Measurements from ENCODE around the gene ANGPTL8. TPM values are rescaled to one million over a fixed set of nuclear protein-coding genes. Genes with fewer than 3 reads are reported as not detected.

ANGPTL8 gene
- polyA plus RNA-seq, 3 donors from 2014 or later = not detected

GRCh38 chr19:11209839-11210655, 29.4 kb upstream of the ANGPTL8 start:
- no peaks in the 10 kb centered on the region for H3K9me3 Mint-ChIP-seq
- peak overlapping the region in 3 of 6 donors; percentile 42 to 67 (median 57) for H3K27ac Mint-ChIP-seq
- no peaks in the 10 kb centered on the region for H3K36me3 Mint-ChIP-seq
- H3K4me1 Mint-ChIP-seq = no peaks in the 10 kb centered on the region
- H3K27me3 Mint-ChIP-seq (ENCODE audit: low read depth in 3 of 3) = peaks cover 2 to 9% (median 4%) of the 10 kb centered on the region in 3 donors
- DNase-seq = no peak
- no peak overlapping the region for H3K4me3 Mint-ChIP-seq

- peaks cover 3 to 9% (median 4%) of the 10 kb centered on the region in 3 donors for H3K27me3 Mint-ChIP-seq (ENCODE audit: low read depth in 3 of 3)
- H3K4me3 Mint-ChIP-seq = no peak overlapping the region
- DNase-seq = no peak
- H3K36me3 Mint-ChIP-seq = no peaks in the 10 kb centered on the region
- H3K4me1 Mint-ChIP-seq = no peaks in the 10 kb centered on the region
- H3K9me3 Mint-ChIP-seq = no peaks in the 10 kb centered on the region
- H3K27ac Mint-ChIP-seq = peak overlapping the region in 3 of 6 donors; percentile 5 to 57 (median 42)
These were observed 28.8 kb upstream of the ANGPTL8 start for GRCh38 chr19:11210656-11210928.

GRCh38 chr19:11214387-11214786, 25.0 kb upstream of the ANGPTL8 start:
- Mint-ChIP-seq H3K36me3 (no peaks in the 10 kb centered on the region), H3K9me3 (no peaks in the 10 kb centered on the region), H3K4me3 (no peak overlapping the region), H3K27ac (no peak overlapping the region), H3K4me1 (no peaks in the 10 kb centered on the region), H3K27me3 (ENCODE audit: low read depth in 3 of 3) (peaks cover 3 to 4% (median 4%) of the 10 kb centered on the region in 3 donors)
- DNase-seq = no peak

GRCh38 chr19:11221082-11221598, 18.3 kb upstream of the ANGPTL8 start:
- Mint-ChIP-seq H3K9me3 (peaks cover 2 to 13% (median 7%) of the 10 kb centered on the region in 6 donors), H3K4me1 (peaks cover 0 to 1% of the 10 kb centered on the region in 2 donors), H3K27ac (no peak overlapping the region), H3K4me3 (no peak overlapping the region), H3K27me3 (ENCODE audit: low read depth in 3 of 3) (peaks cover 0 to 4% (median 0%) of the 10 kb centered on the region in 3 donors), H3K36me3 (peaks cover 0 to 5% (median 3%) of the 10 kb centered on the region in 3 donors)
- DNase-seq = no peak

DNA sequence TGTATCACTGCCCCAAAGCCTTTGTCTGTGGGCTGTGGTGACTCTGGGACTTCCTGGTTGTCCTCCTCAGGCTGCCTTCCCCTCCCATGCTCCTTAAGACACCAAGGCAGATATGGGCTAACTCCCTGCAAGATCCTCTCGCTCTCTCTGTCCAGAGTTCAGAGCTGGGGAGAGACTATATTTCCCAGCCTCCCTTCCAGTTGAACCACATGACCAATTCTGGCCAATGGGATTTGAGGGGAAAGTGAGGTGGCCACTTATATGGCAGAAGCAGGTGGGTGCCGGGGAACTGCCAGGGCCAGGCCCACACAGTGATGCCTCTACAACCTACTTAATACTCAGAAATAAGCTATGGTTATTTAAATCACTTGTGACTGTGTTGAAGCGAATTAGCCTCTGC, 16.2 kb upstream of the ANGPTL8 start:
- no peak overlapping the region for H3K27ac Mint-ChIP-seq
- peaks cover 0 to 1% of the 10 kb centered on the region in 2 donors for H3K4me1 Mint-ChIP-seq
- peaks cover 2 to 13% (median 7%) of the 10 kb centered on the region in 6 donors for H3K9me3 Mint-ChIP-seq
- DNase-seq = no peak
- no peak overlapping the region for H3K4me3 Mint-ChIP-seq
- peaks cover 0 to 4% (median 0%) of the 10 kb centered on the region in 3 donors for H3K27me3 Mint-ChIP-seq (ENCODE audit: low read depth in 3 of 3)
- peaks cover 0 to 5% (median 3%) of the 10 kb centered on the region in 3 donors for H3K36me3 Mint-ChIP-seq

- Mint-ChIP-seq H3K27me3 (ENCODE audit: low read depth in 3 of 3) (peaks cover 0 to 4% (median 0%) of the 10 kb centered on the region in 3 donors), H3K27ac (no peak overlapping the region), H3K36me3 (peaks cover 0 to 8% (median 3%) of the 10 kb centered on the region in 3 donors), H3K4me1 (peaks cover 0 to 1% of the 10 kb centered on the region in 2 donors), H3K9me3 (peaks cover 2 to 13% (median 7%) of the 10 kb centered on the region in 6 donors), H3K4me3 (no peak overlapping the region)
- DNase-seq = no peak
These were observed 15.0 kb upstream of the ANGPTL8 start for GRCh38 chr19:11224429-11224828.

DNA sequence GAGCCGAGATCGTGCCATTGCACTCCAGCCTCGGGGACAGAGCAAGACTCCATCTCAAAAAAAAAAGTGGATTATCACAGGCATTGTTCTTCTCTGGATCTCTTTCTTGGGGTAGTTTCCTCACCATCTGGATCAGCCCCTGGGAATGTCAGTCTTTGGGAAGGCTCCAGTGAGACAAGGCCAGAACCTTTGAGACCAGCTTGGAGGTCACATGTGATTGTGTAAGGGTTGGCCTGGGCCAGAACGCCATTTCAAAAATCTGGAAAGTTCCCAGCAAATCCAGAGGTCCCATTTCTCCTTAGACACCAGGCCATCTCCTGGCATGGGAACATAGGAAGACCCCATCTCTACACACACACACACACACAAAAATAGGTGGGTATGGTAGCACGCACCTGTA, 14.2 kb upstream of the ANGPTL8 start:
- H3K9me3 Mint-ChIP-seq = peaks cover 2 to 13% (median 7%) of the 10 kb centered on the region in 6 donors
- no peak for DNase-seq
- no peak overlapping the region for H3K4me3 Mint-ChIP-seq
- H3K4me1 Mint-ChIP-seq = peaks cover 0 to 1% of the 10 kb centered on the region in 2 donors
- no peak overlapping the region for H3K27ac Mint-ChIP-seq
- peaks cover 0 to 7% (median 3%) of the 10 kb centered on the region in 3 donors for H3K36me3 Mint-ChIP-seq
- peaks cover 0 to 4% (median 2%) of the 10 kb centered on the region in 3 donors for H3K27me3 Mint-ChIP-seq (ENCODE audit: low read depth in 3 of 3)

DNA sequence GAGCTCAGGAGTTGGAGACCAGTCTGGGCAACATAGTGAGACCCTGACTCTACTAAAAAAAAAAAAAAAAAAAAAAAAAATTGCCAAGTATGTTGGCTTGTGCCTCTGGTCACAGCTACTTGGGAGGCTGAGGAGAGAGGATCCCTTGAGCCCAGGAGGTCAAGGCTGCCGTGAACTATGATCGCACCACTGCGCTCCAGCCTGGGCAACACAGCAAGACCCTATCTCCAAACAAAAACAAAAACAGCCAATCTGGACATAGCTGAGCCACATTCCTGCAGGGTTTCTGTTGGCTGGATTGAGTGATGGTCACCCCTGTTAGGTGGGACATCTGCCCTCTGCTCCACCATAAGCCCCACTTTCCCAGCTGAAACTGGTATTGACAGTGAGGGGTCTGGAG, 13.6 kb upstream of the ANGPTL8 start:
- DNase-seq = no peak
- H3K4me3 Mint-ChIP-seq = no peak overlapping the region
- H3K9me3 Mint-ChIP-seq = peaks cover 0 to 8% (median 4%) of the 10 kb centered on the region in 6 donors
- peaks cover 0 to 4% (median 0%) of the 10 kb centered on the region in 3 donors for H3K36me3 Mint-ChIP-seq
- no peak overlapping the region for H3K27ac Mint-ChIP-seq
- peaks cover 0 to 4% (median 4%) of the 10 kb centered on the region in 3 donors for H3K27me3 Mint-ChIP-seq (ENCODE audit: low read depth in 3 of 3)
- peaks cover 0 to 1% of the 10 kb centered on the region in 2 donors for H3K4me1 Mint-ChIP-seq

DNA sequence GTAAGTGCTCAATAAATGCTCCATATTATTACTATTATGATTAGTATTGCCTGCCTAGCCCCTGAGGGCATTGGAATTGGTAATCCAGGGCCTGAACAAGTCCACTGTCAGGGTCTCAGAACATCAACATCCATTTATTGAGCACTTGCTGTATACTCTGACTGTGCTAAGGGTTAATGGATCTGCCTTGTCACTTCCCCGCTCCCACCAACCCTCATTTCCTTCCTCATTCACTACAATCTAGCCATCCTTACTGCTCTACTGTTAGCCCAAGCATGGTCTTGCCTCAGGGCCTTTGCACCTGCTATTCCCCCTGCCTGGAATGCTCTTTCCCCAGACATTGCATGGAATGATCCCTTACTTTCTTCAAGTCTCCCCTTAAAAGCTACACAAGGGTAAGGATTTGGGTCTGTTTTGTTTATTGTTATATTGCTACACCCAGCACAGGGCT, 12.7 kb upstream of the ANGPTL8 start:
- no peak for DNase-seq
- Mint-ChIP-seq H3K9me3 (no peaks in the 10 kb centered on the region), H3K4me3 (no peak overlapping the region), H3K27ac (peak overlapping the region in 1 of 6 donors; percentile 28), H3K36me3 (peaks cover 0 to 4% (median 0%) of the 10 kb centered on the region in 3 donors), H3K4me1 (peaks cover 0 to 1% of the 10 kb centered on the region in 2 donors), H3K27me3 (ENCODE audit: low read depth in 3 of 3) (peaks cover 0 to 4% (median 4%) of the 10 kb centered on the region in 3 donors)

DNA sequence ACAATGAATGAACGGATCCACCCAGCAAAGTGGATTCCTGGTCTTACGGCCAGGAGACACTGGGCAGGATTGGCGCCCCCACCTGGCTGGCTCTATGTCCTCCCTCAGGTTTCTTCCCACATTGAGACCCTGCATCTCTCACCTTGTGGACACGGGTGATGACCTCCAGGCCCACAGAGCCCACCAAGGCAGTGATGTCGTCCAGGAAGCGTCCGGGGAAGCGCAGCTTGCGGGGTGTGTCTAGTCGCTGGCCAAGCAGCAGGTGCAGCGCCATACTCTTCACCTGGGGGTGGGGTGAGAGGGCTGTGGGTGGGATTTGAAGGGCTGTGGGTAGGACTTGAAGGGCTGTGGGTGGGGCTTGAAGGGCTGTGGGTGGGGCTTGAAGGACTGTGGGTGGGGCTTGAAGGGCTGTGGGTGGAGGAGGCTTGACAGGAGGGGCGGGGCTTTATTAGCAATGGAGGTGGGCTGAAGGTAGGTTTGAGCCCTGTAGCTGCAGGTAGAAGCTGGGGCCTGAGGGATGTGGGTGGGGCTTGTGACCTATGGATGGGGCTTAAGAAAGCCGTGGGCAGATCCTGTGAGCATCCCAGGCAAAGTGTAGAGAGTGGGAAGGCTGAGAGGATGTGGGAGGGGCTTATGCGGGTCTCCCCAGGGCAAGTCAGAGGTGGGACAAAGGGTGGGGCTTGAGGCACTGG, 12.1 kb upstream of the ANGPTL8 start:
- Mint-ChIP-seq H3K9me3 (no peaks in the 10 kb centered on the region), H3K4me3 (no peak overlapping the region), H3K27ac (no peak overlapping the region), H3K27me3 (ENCODE audit: low read depth in 3 of 3) (peaks cover 0 to 4% (median 4%) of the 10 kb centered on the region in 3 donors), H3K36me3 (peaks cover 0 to 4% (median 0%) of the 10 kb centered on the region in 3 donors), H3K4me1 (peaks cover 0 to 1% of the 10 kb centered on the region in 2 donors)
- DNase-seq = no peak

DNA sequence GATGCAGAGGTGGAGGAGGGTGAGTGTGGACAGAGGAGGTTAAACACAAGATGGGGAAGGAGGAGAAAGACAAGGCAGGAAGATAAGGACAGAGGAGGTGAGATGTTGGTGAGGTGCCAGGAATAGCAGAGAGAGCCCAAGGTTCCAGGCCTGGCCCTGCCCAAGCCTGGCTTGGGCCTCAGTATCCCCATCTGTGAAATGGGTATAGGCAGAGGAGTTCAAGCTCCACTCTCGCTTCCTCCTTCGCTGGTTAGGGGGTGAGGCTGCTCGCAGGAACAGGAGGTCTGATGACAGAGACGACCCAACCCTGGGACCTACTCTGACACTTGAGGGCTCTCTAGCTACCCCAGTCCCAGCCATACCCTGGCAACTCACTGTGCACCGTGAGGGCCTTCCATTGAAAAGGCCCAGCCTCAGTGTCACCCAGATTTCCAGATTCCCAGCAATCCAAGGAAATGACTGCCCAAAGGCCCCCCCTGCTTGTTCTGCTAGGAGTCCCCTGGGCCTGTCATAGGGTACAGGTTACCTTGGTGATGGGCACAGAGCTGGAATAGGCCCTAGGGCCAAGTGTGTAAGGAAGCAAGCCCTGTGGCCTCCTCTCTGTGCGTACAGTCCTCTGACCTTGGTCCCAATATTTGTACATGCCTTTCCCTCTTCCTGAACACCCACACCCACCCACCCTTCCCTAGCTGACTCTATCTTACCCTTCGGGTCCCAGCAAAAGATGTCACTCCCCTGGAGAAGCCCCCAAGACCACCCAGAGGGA, 8.6 kb upstream of the ANGPTL8 start:
- no peaks in the 10 kb centered on the region for H3K4me1 Mint-ChIP-seq
- peaks cover 0 to 4% (median 0%) of the 10 kb centered on the region in 3 donors for H3K36me3 Mint-ChIP-seq
- no peak for DNase-seq
- H3K9me3 Mint-ChIP-seq = peaks cover 0 to 1% (median 0%) of the 10 kb centered on the region in 6 donors
- H3K4me3 Mint-ChIP-seq = no peak overlapping the region
- no peak overlapping the region for H3K27ac Mint-ChIP-seq
- peaks cover 0 to 4% (median under 1%) of the 10 kb centered on the region in 3 donors for H3K27me3 Mint-ChIP-seq (ENCODE audit: low read depth in 3 of 3)

GRCh38 chr19:11232555-11232954, 6.9 kb upstream of the ANGPTL8 start:
- Mint-ChIP-seq H3K4me1 (no peaks in the 10 kb centered on the region), H3K9me3 (peaks cover 0 to 1% (median 0%) of the 10 kb centered on the region in 6 donors), H3K36me3 (peaks cover 0 to 4% (median 0%) of the 10 kb centered on the region in 3 donors), H3K27me3 (ENCODE audit: low read depth in 3 of 3) (peaks cover 0 to 4% (median 0%) of the 10 kb centered on the region in 3 donors), H3K4me3 (no peak overlapping the region), H3K27ac (no peak overlapping the region)
- no peak for DNase-seq

DNA sequence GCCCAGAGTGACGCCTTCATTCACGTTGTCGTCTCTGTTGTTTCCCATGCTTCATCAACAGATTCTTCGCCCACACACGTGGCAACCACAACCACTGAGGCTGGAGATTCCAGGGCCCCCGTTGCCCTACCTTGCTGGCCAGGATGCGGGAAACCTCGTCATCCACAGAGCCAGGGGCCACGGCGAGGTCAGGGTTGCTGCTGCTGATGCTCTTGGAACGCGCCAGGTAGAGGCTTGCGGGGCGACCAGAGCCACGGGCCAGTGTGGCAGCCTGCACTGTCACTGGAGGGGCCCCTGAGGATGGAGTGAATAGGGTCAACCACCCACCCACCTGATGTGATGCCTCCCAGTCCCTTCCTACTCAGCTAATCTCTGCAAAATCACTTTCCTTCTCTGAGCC, 6.3 kb upstream of the ANGPTL8 start:
- H3K36me3 Mint-ChIP-seq = peaks cover 0 to 4% (median under 1%) of the 10 kb centered on the region in 3 donors
- H3K4me1 Mint-ChIP-seq = no peaks in the 10 kb centered on the region
- H3K27ac Mint-ChIP-seq = no peak overlapping the region

More for the DNA sequence above, 6.3 kb upstream of the ANGPTL8 start:
- Mint-ChIP-seq H3K9me3 (peaks cover 0 to 4% (median under 1%) of the 10 kb centered on the region in 6 donors), H3K27me3 (ENCODE audit: low read depth in 3 of 3) (peaks cover 0 to 4% (median 0%) of the 10 kb centered on the region in 3 donors), H3K4me3 (no peak overlapping the region)
- DNase-seq = no peak
